Esophagus muscularis mucosa (tissue), 4 donors: ENCODE results near the gene ZNF160.

ENCODE experiments used
- EP300 ChIP-seq: sonication (generic); formaldehyde crosslinking; IDR thresholded peaks from one replicate; pipeline ENCODE4 v1.6.1; 2017; ENCODE audit warnings: antibody characterized with exemption
- POLR2A ChIP-seq: fragments of 450-650 bp; IDR thresholded peaks from one replicate; pipeline ENCODE4 v1.6.1; 2017; ENCODE audit warnings: antibody characterized with exemption, moderate library complexity, mild to moderate bottlenecking, low read depth
- POLR2AphosphoS5 ChIP-seq, 2 donors: sonication (generic); formaldehyde crosslinking; IDR thresholded peaks; one replicate each; pipeline ENCODE4 v1.6.1; 2017; ENCODE audit warnings: antibody characterized with exemption in 2 of 2
- TF ChIP-seq, protein P1 (sequence below), 3 experiments: fragments of 200-600 bp in 2 of 3; fragments of 450-650 bp in 1 of 3; sonication (generic) in 2 of 3; IDR thresholded peaks; one replicate each; pipeline ENCODE4 v1.5.1; 2017 to 2019; ENCODE audit warnings: antibody characterized with exemption in 3 of 3, mild to moderate bottlenecking in 2 of 3, moderate library complexity in 1 of 3

DNA sequence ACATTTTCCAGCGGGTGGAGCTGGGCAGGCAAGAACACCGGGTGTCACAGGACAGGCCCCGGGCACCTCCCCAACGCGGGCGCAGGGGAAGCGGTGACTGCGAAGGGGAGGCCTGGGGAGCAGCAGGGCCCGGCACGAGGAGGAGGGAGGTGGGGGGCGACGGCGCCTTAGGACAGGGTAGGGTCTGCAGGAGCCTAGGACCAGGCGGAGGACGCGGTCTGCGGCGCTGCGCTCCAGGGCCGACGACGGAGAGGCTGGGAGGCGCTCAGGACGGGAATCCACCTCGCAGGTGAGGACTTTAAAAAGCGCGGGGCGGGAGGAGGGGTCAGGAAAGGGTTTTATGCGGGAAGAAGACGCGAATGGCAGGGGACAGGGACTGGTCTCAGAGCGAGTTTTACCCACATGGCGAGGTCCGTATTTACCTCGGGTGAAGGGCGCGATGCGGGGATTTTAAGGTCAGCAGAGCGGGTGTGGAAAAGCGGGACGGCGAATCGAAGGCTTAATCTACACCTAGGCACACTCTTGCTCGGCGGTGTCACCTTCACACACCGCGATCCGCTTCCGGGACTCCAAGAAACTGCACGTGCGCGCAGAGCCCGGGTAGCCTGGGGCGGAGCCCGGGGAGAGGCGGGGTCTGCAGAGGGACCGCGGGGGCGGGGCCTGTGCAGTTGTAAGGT is 45.2 kb downstream of the ZNF160 start:
- TF ChIP-seq, protein P1, sequence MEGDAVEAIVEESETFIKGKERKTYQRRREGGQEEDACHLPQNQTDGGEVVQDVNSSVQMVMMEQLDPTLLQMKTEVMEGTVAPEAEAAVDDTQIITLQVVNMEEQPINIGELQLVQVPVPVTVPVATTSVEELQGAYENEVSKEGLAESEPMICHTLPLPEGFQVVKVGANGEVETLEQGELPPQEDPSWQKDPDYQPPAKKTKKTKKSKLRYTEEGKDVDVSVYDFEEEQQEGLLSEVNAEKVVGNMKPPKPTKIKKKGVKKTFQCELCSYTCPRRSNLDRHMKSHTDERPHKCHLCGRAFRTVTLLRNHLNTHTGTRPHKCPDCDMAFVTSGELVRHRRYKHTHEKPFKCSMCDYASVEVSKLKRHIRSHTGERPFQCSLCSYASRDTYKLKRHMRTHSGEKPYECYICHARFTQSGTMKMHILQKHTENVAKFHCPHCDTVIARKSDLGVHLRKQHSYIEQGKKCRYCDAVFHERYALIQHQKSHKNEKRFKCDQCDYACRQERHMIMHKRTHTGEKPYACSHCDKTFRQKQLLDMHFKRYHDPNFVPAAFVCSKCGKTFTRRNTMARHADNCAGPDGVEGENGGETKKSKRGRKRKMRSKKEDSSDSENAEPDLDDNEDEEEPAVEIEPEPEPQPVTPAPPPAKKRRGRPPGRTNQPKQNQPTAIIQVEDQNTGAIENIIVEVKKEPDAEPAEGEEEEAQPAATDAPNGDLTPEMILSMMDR (IDR thresholded peaks at IDR 0.05): no peak
- TF ChIP-seq POLR2AphosphoS5 (IDR thresholded peaks at IDR 0.05) (no peak), POLR2A (no peak), EP300 (no peak)
